Stimulated activated CD4-positive, alpha-beta T cell treated with anti-CD3 and anti-CD28 coated beads, Interleukin-2, amount 100 ng/mL, for 4 hours (primary cell): ENCODE data around the gene NACC2.

Experiments used
- DNase-seq: peaks from one replicate; pipeline ENCODE4 v3.0.0-alpha.2; 2020; ENCODE audit warnings: low read depth

Gene NACC2

DNA sequence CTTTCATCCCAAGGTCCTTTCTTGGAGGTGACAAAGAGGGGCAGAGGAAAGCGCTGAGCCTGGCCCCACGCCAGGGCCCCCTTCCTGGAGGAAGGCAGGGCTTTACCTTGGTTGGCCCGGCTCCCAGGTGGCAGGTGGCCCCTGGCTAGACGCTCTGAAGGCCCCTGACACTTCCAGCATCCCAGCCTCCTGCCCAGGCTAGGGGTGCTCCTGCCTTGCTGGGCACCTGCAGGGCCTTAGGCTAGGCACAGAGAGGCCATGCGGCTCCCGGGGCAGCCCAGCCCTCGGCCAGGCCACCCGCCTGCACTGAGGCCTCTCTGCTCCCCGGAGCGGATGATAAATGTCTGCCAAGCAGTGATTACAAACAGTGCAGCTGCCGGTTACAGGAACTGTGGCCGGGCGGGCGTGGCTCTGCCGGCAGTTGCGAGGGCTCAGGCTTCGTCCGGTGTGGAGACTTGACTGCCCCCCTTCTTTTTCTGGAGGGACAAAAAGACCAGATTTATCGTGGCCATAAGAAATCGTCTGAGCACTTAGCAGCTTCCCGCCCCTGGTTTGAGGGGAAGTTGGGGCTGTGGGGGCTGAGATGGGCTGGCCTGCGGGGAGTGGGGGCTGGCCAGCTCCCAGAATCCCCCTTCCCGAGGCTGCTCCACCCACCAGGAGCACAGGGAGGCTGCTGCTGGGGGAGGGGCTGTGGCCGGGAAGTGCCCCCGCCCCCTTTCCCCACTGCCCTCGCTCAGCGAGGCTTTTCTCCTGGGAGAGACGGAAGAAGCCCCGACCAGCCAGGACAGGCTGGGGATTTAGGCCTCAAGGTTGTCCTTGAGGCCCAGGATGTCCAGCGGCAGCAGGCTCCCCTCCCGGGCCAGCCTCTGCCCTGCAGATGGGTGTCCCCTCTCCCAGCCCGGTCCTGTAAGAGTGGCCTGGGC is 102.3 kb downstream of the NACC2 start:
- DNase-seq: no peak

DNA sequence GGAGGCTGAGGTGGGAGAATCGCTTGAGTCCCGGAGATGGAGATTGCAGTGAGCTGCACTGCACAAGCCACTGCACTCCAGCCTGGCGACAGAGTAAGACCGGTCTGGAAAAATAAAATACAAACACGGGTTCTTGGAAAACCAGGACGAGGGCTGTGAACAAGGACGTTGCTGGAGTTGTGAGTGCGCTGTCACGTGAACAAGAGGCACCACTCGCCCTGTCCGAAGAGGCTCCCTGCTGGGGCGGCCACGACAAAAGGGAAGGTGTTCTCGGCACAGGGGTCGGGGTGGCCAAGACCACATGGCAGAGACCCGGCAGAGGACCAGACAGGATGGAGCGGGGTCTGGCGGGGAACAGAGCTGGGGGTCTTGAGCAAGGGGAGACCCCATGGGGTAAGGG is 103.3 kb downstream of the NACC2 start:
- no peak for DNase-seq

DNA sequence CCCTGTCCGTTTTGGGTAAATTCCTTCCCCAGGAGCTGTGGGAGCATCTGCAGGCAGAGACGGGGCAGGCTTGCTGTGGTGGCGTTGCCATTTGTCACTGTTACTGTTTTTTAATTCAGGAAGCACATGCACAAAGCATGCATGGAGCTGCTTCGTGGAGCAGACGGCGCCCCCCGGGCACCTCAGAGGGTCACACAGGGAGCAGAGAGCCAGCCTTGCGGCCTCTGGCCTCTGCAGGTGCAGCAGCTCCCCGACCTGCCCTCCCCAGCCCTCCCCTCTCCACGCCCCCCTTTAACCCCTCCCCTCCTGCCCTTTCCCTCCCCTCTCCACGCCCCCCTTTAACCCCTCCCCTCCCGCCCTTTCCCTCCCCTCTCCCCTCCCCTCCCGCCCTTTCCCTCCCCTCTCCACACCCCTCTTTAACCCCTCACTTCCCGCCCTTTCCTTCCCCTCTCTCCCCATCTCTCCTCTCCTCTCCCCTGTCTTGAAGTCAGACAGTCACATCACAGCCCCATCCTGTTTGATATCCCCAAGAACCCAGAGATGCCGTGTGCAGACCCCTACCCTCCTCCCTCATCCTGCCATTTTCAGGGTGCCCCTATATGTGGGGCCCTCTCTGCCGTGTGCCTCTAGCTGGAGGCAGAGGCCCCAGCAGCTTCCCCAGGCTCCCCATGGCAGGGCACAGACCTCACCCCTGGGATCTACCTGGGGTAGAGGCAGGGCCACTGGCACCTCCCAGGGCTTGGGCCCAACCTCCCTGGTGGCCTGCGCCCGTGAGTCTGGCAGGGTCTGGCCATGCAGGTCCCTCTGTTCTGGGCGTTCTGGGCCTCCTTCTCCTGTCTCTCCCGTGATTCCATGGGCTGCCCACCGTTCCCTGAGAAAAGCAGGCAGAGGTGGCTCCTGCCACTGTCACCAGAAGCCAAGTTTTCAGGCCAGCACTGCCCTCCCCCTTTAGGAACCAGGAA is 104.3 kb downstream of the NACC2 start:
- peak; percentile 29 for DNase-seq

DNA sequence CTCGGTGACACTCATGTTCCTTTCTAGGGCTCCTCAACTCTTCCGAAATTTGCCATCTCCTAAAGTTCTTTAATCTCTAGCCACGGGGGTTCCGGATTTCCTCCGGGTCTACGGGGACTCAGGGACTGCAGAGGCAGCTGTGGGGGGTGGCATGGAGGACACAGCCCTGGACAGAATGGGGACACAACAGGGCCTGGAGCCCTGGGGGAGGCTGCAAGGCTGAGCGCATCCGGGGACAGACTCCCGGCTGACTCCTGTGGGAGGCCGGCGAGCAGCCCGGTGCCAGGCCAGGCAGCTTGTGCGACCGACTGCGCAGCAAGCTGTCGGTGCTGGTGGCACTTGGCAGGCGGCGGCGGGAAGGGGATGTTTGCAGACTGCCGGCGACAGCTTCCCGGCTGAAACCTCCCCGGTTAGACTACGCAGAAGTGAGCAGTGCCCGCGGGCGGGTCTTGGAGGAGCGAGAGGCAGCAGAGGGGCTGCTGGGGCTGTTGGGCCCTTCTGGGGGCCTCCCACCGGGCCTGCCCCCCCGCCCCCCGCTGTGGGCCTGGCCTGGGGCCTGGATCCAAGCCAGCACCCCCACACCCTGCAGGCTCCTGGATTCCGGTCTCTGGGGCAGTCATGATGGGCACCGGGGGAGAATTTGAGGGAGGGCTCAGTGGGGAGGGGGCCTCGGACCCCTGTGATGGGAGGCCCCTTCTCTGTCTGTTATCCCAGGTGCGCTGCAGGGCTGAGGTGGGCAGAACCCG is 105.2 kb downstream of the NACC2 start:
- DNase-seq: no peak

DNA sequence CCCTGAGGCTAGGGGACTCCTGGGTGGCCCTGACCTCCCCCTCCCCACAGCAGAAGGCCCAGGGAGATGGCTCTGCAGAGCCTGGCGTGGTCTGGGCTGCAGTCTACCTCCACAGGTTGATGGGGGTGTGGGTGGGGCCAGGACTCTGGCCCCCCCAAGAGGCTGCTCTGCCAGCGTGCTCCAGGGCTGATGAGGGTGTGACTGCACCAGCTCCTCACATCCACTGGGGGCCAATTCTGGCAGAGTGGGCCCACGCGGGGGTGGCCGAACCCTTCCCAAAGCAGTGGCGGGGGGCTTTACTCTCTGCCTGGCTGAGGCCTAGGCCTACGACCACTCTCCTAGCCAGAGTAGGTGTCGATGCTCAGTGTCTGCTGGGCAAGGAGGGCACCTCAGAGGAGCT is 105.9 kb downstream of the NACC2 start:
- DNase-seq: no peak

DNA sequence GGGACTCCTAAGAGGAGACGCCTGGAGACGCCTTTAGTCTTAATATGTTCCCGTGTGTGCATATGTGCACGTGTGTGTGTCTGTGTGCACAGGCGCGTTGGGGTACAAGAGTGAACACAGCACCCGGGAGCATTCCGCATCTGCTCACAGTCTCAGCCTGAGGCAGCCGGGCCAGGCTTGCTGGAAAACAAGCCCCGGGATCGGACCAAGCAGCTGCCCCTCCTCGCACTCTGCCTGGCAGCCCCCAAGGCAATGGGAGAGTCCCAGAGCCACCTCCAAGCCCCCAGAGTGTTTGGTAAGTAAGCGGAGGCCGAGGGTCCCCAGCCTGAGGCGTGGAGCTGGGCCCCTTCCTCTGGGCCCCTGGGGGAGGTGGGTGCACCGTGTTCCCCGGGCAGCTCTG is 106.6 kb downstream of the NACC2 start:
- no peak for DNase-seq

DNA sequence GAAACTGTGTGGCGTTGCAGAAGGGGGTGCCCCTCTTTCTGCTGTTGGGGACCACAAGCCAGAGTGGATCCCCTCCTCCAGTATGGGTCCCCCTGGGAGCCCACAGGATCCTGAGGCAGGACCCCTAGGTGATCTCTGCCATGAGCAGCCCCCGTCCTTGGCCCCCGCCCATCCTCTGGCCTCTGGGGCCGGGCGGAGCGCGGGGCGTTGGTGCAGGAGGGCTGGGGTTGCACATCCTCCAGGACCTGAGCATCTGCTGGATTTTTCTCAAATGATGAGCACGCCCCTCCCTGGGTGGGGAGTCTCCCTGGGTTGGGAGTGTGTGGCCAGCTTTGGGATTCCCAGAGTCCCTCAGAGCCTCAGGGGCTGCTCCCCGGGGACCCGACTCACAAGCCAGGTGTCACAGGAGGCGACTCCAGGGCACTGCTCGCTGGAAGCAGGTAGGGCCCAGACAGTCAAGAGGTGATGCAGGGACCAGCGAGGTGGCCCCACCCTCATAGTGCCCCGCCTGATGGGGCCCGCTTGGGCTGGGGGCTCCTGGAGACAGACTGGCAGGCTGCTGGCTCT is 107.2 kb downstream of the NACC2 start:
- DNase-seq: no peak

DNA sequence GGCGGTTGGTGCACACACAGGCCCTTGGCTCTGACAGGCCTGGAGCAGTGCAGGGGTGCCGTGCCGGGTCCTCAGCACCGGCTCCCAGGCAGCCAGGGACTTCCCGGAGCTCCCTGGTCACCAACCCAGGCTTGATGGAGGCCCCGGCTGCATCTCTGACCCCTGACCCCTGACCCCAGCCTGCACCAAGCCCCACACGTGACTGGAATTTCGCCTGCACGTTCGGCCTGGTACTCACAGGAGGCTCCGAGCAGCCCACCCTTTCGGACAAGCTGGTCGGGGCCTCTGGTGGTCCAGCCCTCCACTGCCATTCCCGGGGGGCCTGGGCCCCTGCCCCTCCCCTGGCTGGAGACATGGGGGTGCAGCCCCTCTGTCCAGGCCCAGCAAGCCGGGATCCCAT is 108.5 kb downstream of the NACC2 start:
- DNase-seq: no peak

DNA sequence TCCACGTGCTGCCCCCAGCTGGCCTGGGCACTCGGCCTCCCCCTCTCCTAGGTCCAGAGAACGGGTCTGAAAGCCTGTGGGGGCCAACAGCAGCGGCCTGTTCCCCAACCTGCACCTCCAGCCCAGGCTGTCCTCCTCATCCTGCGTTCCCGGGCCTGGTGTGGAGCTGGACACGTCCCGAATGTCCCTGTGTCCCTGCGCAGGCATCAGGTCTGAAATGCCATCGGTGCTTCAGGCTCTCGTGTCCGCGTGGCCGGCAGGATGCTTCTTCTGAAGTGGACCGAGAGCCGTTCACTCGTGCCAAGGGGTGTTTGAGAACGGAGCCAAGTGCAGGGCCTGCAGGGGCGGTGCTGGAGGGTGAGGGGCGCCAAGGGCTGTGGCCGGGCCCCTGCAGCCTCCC is 109.2 kb downstream of the NACC2 start:
- DNase-seq: no peak

DNA sequence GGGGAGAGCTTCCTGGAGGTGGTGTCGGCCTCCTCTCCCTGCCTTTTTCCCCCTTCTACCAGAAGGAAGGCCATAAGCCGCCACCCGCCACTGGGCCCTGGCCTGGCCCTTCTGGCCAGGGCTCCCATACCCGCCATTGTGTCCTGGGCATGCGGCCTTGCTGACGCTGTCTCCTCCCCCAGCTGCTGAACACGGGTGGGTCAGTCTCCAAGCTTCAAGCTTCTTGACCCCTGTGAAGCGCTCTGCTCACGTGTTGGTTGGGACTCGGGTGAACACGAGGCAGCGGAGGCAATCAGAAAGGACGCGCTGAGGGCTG is 109.7 kb downstream of the NACC2 start:
- no peak for DNase-seq

DNA sequence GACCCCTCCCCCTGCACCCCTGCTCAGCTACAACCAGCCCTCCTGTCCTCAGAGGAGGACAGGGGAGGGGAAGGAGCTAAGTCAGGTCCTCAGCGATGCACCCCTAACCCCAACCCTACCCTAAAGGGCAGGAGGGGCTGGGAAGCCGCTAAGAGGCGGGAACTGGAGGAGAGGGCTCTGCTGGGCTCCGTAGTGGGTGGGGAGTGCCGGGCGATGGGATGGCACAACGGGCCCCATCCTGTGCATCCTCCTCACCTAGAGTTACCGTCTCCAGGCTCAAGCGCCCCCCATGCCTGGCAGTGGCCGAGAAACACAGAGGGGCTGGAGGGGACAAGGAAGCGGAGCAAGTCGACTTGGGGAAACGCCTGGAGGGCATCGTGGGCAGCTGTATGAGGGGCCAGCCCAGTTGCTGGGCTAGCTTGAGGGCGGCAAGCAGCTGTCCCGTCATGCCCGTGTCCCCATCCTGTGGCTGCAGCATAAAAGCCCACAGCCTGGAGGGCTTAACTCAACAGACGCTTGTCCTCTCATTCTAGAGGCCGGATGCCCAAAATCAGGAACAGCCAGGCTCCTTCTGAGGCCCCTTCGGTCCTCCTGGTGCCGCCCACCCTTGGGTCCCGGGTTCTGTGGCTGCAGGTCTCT is 110.9 kb downstream of the NACC2 start:
- no peak for DNase-seq

DNA sequence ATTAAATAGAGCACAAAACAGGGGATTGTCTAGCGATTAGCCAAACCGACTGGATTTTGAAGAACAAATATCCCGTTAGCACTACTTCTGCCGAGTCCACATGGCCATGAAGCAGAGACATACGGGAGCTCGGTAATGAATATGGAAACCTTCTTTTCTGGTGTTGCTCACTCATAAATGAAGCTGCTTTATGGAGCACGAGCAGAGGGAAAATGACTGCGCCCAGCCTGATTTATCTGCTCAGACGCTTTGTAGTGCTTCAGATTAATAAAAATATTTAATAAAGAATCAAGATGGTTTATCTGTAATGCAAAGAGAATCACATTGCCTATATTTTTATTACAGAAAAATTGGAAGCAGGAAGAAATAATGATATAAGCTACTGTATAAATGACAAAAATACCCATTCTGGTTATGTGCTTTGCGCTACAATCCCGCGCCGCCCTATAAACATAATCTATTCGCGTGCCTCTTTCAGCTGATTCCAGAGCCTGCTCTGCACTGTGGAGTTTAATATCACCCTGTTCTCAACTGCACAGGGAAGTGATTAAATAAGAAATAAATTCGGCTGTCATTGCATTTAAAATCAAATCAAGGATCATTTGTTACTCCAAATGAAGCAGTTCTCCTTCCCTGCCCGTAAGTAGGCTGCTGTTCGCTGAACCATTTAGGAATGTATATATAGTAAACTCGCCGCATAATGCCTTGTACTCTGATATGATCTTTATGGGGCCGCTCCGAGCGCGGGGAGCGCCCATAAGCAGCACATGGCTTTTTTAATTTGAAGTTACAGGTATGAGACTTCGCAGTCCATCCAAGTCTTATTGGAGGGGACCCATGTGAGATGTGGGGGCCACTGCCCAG is 111.6 kb downstream of the NACC2 start:
- DNase-seq: no peak

DNA sequence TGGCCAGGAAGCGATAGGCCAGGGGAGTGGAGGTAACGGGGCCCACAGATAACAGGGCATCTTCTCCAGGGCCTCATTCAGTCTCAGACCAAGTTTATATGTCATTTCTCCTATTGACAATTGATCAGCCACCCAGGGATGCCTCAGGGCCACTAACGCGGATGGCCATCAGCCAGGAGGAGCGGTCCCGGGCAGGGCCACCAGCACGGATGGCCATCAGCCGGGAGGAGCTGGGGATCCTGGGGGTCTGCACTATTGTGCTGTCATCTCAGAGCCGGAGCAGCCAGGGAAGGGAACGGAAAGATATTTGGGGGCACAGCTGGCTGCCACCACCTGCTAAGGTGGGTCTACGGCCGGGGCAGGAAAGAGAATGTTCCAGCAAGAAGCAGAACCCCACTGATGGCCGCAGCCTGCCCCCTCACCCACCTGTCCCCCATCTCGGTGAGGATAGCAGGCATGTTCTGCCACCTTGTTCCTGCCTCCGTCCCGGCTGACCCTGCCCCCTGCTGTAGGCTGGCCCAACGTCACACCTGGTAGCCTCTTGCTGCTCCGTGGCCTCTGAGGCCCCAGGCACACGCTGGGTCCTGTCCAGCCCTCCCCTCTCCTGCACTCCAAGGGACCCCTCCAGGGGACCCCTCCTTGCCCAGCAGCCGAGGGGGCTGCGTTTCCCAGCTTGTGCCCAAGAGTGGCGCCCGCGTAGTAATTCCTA is 112.4 kb downstream of the NACC2 start:
- no peak for DNase-seq

DNA sequence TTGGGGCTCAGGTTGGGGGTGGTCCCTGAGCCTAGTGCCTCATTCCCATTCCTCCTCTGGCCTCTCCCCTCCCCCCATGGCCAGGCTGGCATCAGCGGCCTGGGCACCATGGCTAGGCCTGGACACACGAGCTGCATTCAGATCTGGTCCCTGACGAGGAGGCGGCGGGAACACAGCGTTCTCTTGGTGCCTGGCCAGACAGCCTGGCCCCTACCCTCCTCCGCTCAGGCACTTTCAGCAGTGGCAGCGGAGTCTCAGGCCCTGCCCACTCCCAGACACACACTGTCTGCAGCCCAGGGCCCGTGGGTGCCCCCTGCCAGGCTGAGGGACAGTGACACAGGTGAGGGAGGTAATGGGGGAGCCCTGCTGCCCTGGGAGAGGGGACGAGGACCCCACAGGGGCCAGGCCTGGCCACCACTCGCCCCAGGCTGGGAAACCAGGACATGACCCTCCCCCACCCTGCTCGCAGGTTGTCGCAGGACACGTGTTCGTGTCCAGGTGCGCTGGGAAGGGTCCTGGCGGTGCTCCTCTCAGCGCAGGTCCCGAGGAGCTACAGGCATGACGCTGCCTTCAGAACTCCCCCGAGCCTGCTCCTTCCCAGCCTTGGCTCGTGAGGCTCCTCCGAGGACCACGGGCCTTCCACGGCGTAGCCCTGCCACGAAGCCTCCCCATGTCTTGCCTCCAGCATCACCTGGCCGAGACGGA is 114.0 kb downstream of the NACC2 start:
- DNase-seq: no peak

DNA sequence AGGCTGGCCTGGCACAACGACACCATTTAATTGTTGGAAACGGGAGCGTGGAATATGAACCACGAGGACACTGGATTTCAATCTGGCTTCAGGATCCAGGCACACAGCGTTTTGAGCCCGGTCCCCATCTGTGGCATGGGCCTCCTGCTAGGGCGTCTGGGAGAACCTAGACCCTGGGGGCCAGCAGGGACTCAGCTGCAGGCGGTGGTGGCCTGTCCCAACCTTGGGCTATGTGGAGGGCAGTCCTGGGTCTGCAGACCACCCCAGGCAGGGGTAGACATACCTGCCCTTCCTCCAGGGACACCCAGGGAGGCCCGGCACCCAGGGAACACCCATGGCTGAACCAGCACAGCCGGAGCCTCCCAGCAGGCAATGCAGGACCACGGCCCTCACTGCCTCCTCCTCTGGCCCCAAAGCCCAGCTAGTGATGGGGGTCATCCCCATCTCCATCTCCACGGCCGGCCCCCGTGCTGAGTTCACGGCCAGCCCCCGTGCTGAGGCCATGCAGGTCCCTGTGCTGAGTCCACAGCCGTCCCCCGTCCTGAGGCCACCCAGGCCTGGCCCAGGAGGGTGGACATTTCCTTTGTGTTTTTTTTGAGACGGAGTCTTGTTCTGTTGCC is 115.4 kb downstream of the NACC2 start:
- DNase-seq: no peak

DNA sequence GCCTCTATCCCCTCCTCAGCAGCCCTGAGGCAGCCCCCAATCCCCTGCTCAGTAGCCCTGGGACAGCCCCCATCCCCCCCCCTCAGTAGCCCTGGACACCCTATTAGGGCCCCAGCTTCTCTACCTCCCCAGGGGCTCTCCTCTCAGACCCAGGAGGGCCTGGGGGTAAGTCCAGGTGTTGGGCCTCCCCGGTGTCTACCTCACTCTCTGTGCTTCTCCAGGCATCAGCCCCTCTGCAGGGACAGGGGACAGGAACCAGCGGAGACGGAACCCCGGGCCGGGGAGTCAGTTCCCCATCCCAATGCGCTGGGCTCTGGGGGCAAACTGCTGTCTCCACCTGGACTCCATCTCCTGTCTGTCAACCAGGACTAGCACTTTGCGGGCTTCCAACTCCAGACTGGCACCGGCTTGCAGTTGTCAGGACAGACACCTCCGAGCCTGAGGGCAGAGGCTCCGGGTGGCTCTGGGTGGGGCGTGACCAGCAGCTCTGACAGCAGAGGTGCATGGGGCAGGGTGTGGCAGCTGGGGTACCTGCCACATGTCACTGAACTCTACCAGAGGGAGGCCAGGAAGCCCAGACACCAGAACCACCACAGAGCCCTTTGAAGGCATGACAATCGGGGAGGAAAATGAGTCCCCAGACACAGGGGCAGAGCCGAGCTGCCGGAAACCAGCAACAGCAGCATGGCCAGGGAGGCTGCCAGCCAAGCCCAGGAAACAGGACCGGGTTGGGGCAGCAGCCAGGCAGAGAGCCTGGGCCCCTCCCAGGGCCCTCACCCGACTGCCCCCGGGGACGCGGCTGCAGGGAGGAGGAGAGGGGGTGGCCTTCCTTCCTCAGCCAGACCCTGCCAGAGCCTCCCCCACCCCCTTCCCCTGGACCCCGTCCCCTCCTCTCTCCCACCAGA is 116.2 kb downstream of the NACC2 start:
- peak; percentile 16 for DNase-seq

DNA sequence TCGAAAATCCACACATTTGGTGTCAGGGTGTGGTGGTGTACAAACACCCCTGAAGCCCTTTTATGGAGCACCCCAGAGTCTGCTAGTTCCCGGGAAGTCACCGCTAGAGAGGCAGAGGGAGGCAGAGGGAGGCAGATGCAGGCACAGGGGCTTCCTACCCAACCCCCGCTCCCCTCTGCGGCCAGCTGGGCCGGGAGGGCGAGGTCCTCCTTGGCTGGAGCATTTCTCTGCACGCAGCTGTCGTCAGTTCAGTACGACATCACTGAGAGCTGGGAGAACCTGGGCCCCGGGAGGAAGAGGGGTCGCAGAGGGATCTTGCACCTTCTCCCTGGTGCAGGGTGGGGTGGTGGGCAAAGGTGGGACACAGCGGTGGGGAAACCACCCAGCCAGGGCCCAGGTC is 118.1 kb downstream of the NACC2 start:
- no peak for DNase-seq

DNA sequence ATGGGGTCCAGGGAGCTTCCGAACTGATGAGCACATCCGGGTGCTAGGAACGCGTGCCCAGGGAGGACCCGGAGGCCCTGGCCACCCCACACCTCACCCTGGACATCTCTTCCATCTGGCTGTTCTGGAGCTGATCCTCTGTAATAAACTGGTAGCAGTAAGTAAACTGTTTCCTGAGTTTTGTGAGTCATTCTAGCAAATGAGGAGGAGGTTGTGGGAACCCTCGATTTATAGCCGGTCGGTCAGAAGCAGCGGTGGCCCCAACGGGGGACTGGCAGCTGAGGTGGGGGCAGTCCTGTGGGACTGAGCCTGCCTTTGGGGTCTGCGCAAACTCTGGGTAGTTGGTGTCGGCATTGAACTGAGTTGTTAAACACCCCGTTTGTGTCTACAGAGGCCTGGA is 118.6 kb downstream of the NACC2 start:
- DNase-seq: no peak
